CD4-positive, alpha-beta T cell treated with Interferon alpha-2 for 1 hour (primary cell): Measurements from ENCODE around the gene MRPL20.
"Not testable (repeated sequence)": the region's sequence is repeated elsewhere in the genome, so short reads cannot be mapped to it uniquely, and the experiment has no call there.

ENCODE experiments used
- DNase-seq, 2 donors: peaks; one replicate each; pipeline ENCODE4 v3.0.0-alpha.2; 2020 to 2022

MRPL20 gene

DNA sequence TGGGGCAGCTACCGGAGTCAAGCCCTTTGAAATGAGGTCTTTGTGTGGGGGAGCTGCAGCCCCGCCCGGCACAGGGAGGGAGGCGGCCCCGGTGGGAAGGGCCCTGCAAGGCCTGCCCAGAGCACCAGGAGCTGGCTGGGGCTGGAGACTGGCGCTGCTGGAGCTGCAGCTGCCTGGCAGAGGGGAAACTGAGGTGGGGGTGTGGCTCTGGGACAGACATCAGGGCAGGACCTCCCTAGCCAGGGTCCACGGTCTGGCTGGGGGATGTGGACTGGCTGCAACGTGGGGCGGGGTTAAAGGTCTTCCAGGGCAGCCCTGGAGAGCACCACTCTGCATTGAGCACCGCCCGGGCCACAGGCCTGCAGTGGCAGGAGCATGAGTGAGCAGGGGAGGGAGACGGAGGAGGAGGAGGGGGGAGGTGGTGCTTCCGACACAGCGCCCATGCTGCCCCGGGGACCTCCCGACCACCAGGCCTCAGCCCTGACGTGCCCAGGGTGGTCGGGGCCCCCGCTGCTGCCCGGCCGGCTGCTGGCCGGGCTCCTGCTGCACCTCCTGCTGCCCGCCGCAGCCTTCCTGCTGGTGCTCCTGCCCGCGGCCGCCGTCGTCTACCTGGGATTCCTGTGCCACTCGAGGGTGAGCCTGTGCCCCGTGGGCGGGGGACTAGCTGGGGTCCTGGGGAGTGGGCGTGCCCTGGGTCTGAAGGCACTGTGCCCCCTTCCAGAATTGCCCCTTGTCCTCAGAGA is 18.8 kb upstream of the MRPL20 start:
- DNase-seq: no peak

- DNase-seq: no peak
These were observed 18.3 kb upstream of the MRPL20 start for GRCh38 chr1:1425426-1425752.

GRCh38 chr1:1424707-1425106 is 17.6 kb upstream of the MRPL20 start:
- no peak for DNase-seq

DNA sequence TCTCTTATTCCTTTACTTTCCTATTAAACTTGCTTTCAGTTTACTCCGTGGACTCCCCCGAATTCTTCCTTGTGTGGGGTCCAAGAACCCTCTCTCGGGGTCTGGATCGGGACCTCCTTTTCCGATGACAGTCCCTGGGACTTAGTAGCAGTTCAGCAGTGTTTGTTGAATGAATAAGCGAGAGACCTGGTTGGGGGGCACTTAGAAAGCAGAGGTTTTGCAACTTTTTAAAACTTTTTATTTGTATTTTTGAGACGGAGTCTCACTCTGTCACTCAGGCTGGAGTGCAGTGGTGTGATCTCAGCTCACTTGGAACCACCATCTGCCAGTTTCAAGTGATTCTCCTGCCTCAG is 16.1 kb upstream of the MRPL20 start:
- no peak for DNase-seq

DNA sequence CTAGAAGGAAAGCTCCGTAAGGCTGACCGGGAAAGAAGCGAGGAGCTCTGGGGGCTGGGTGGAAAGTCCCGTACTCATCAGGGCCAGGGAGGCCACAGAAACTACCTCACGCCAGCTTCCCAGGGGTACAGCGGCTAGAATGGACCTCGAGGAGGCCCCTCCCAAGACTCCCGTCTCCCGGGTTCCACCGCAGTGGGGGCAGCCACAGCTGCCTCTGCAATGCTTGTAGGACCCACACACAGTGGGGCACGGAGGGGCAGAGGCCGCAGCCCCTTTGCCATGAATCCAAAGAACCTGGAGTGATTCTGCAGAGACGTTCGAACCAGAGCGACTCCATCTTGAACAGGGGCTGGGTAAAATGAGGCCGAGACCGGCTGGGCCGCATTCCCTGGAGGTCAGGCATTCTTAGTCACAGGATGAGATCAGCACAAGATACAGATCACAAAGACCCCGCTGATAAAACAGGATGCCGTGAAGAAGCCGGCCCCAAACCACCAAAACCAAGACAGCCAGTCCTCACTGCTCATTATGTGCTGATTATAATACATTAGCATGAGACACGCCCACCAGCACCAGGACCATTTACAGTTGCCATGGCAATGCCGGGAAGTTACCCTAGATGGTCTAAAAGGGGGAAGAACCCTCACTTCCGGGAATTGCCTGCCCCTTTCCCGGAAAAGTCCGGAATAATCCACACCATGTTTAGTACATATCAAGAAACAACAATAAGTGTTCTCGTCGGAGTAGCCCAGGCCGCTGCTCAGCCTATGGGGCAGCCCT is 15.6 kb upstream of the MRPL20 start:
- no peak for DNase-seq

GRCh38 chr1:1421907-1422464 is 14.9 kb upstream of the MRPL20 start:
- no peak for DNase-seq

- no peak for DNase-seq
These were observed 14.2 kb upstream of the MRPL20 start, which contains the start of gene ANKRD65 for GRCh38 chr1:1421147-1421906. ANKRD65 (minus strand) TSS chr1:1421276; CDS start chr1:1421005, 271 bp downstream.

- no peak for DNase-seq
These were observed 13.6 kb upstream of the MRPL20 start for GRCh38 chr1:1420654-1421141.

GRCh38 chr1:1419813-1420653 is 12.9 kb upstream of the MRPL20 start:
- DNase-seq: no peak

DNA sequence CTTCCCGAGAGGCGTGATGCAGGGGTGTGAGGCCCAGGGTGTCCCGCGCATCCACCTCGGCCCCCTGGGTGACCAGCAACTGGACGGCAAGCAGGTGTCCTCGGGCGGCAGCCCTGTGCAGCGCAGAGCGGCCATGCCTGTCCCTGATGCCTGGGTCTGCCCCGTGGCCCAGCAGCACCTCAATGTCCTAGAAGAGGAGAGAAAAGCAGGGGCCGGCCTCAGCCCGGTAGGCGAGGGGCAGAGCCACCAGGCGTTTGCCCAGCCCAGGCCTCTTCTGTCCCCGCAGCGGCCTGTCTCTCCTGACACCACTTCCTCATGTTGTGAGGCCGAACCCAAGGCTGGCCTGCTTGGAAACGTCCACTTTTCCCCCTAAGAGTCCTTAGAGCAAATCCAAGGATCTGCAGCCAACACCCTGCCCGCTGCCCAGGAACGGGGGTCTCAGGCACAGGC is 12.3 kb upstream of the MRPL20 start:
- no peak for DNase-seq

DNA sequence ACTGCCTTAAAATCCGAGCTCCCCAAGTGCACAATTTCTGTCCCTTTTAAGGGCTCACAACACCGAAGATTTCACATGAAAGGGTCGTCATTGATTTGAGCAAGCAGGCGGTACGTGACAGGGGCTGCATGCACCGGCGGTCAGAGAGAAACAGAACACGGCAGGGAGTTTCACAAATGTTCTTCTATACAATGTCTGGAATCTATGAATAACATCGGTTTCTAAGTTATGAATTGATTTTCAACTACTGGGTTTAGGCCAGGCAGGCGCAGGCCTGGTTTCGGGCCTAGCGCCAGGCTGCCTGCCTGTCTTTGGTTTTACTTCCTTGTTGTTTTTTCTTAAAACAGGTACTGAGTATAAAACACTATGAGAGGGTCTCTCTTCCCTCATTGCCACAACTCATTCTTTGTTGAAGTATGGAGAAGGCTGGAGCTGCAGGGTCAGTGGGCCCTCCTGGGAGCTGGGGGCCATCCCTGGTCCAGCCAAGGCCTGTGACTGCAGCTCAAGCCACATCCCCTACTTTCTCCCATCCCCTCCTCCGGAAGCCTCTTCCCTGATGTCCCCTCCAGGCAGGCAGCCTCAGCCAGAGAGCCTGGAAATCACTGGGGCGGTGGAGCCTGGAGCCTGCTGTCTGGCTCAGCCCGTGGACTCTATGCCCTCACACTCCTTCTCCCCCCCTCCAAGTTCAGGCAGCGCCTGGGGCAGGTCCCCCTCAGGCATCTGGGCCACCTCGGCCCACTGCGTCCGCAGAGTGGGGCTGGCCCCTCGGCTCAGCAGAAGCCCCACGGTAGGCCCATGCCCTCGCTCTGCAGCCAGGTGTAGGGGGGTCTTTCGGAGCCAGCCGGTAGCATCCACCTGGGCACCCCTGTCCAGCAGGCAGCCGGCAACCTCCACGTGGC is 11.6 kb upstream of the MRPL20 start:
- DNase-seq: no peak

- DNase-seq: not testable (repeated sequence)
These were observed 10.9 kb upstream of the MRPL20 start for GRCh38 chr1:1417825-1418463.

- not testable (repeated sequence) for DNase-seq
These were observed 10.3 kb upstream of the MRPL20 start for GRCh38 chr1:1417396-1417795.

DNA sequence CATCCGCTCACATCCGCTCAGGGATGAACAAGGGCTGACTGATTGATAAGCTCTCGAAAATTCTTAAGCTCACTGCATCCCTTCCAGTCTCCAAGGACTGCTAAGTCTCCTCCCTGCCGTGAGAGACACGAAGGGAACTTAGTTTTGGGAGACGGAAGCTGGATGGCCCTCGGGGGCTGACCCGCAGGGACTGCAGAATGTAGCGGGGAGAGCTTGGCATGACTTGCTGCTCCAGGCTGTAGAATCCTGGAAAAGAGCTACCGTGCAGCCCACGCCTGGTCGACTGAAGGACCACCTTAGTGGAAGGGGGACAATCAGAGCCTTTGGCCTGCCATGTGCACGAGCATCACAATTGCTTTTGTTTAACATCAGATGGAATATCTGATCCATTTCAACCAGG is 8.7 kb upstream of the MRPL20 start:
- no peak for DNase-seq

- DNase-seq: not testable (repeated sequence)
These were observed 5.3 kb upstream of the MRPL20 start for GRCh38 chr1:1412311-1412902.

GRCh38 chr1:1411626-1412025 is 4.5 kb upstream of the MRPL20 start:
- no peak for DNase-seq

- DNase-seq: not testable (repeated sequence)
These were observed 3.1 kb upstream of the MRPL20 start for GRCh38 chr1:1410238-1410637.

GRCh38 chr1:1407636-1408318 is 684 bp upstream of the MRPL20 start:
- peak in 1 of 2 donors; percentile 26 for DNase-seq

DNA sequence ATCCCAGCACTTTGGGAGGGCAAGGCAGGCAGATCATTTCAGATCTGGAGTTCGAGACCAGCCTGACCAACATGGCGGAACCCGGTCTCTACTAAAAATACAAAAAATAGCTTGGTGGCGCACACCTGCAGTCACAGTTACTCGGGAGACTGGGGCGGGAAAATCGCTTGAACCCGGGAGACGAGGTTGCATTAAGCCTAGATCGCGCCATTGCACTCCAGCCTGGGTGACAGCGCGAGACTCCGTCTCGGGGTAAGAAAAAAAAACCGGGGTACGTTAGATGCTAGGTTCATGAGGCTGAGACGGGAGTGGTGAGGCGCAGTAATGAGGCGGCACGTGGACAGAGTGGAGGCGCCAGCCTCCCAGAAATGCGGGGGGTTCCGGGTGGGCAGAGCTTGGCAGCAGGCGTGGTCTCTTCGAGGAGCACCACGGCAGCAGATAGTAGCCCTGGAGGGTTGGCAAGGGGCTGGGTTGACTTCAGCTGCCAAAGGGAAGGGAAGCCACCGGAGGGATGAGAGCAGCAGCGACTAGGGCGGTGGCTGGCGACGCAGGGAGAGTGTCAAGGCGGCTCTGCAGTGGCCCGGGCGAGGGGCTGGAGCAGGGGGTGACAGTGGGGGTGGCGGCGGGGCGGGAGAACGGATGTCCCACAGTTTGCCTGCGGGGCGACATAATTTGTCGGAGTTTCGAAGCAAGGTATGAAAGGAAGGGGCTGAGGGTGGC is 832 bp downstream of the MRPL20 start:
- DNase-seq: no peak
